Putamen (tissue), 1 donor: Measurements from ENCODE around the gene ATF7IP.
"Not testable (repeated sequence)": the region's sequence is repeated elsewhere in the genome, so short reads cannot be mapped to it uniquely, and the experiment has no call there.

Source experiments
- DNase-seq: peaks from one replicate; pipeline ENCODE4 v3.0.0-alpha.2; 2016; ENCODE audit warnings: low spot score

The ATF7IP gene

GRCh38 chr12:14379508-14379907 lies 14.0 kb downstream of the ATF7IP start:
- no peak for DNase-seq

GRCh38 chr12:14384783-14385638 lies 19.5 kb downstream of the ATF7IP start:
- peak; percentile 73 for DNase-seq

DNA sequence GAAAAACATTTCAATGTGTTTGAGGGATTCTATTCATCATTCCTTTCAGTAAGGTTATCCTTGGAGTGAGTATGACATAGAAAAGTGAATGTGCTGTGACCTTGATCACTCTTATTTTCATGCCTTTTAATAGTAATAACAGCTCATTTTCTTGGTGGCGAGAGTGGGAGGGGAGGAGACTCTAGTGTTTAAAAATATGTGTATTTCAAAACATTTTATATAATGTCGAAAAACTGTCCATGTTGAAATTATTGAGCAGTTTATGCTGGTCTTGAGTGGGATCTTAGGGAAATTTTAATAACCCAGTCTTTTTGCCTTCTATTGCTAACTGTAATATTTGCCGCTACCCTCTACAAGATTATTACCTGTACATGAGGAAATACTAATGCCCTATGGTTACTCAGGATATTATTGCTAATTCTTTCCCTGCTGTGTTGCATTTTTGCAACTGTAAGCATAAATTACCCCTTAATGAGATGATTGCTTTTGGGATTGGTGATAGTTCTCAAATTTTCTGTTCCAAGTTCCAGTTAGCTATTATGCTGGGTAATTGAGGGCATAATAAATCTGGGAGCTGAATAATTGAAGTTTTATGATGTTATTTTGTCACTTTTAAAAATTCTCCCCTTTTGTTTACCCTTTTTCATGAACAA lies 21.9 kb downstream of the ATF7IP start:
- DNase-seq = no peak

GRCh38 chr12:14390449-14390848 lies 25.0 kb downstream of the ATF7IP start:
- no peak for DNase-seq

GRCh38 chr12:14390870-14391530 lies 25.5 kb downstream of the ATF7IP start:
- no peak for DNase-seq

DNA sequence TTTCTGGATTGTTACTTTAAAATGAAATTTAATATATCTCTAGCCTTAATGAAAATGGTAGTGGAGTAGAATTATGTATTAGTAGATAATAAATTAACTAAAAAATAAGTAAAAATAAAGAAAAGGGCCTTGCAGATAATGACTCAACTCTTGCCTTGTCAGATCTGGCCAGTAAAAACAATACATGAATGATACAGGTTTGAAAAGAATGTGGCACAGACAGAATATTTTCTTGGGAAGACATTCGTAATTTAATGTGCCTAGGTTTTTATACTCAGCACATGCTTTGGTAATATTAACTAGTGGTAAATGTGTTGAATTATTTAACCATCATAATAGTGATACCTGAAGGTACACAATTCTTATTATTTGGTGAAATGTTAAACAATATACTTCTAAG lies 28.3 kb downstream of the ATF7IP start:
- no peak for DNase-seq

GRCh38 chr12:14394317-14395073 lies 29.0 kb downstream of the ATF7IP start:
- DNase-seq = peak; percentile 70

DNA sequence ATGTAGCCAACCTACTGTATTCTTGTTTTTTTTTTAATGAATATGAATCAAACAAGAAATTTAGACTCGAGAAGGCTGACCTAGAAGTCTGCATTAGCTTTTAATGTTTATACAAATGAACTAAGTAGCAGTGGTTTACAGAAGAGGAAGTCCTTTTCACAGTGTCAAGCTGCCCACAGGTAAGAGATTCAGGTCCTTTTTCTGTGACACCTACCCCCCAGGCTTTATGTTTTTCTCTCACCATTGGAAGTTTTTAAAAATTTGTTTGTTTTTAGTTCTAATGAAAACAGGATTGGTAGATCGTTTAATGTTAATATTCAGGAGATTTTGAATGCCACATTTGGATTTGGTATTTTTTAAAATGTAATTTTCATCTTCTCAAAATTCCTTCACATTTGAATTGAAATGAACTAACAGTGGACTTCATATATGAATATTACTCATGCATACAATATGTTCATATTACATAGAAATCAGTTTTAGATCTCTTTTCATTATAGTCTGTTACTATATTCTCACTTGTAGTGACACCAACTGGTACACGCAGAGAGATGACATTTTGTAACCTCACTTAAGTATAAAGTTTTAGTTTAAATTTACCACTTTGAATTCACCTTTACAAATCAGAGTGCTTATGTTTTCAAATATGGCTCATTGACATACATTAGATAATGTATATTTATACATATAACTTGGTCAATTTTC lies 29.7 kb downstream of the ATF7IP start:
- no peak for DNase-seq

DNA sequence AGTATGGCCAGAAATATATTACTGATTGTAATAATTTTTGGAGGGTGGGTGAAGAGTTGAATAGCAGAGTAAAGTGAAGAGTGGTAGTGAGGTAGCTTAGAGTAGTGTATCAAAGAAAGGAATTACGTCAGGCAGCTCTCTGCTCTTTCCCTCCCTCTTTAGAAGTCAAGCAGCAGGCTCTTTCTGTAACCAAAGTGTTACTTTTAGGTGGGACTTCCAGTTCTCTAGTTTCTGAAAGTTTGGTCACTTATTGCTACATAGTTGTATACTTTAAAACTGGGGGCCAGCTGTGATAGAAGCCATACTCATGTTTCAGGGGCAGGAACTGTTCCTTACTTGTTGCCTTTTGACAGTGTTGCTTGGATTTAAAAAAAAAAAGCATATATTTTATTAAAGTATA lies 30.6 kb downstream of the ATF7IP start:
- no peak for DNase-seq

DNA sequence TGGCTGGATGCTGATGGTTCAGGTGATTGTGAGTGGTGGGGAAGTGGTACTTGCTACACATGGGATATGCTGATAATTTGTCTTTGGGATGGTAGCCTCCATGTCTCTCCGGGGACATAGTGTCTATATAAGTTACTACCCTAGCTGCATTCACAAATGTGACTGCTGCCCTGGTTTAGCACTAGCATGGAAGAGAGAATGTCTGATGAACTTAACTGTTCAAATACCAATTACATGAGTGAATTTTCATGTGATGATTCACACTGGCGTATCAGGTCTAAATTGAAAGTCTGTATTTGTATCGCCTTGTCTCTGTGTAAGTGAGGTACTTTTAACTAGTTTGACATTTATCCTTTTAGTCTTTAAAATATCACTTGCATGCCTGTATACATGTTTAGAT lies 34.4 kb downstream of the ATF7IP start:
- DNase-seq = no peak

- no peak for DNase-seq
Observed at GRCh38 chr12:14400599-14400998, 35.1 kb downstream of the ATF7IP start.

DNA sequence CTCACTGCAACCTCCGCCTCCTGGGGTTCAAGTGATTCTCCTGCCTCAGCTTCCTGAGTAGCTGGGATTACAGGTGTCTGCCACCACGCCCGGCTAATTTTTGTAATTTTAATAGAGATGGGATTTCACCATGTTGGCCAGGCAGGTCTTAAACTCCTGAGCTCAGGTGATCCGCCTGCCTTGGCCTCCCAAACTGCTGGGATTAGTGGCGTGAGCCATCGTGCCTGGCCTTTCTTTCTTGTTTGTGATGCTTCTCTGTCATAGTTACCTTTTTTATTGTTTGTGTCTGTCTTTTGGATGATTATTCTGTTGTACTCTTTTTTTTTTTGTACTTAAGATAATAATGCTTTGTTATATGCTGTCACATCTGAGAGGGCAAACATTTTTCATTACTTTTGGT lies 35.8 kb downstream of the ATF7IP start:
- not testable (repeated sequence) for DNase-seq

DNA sequence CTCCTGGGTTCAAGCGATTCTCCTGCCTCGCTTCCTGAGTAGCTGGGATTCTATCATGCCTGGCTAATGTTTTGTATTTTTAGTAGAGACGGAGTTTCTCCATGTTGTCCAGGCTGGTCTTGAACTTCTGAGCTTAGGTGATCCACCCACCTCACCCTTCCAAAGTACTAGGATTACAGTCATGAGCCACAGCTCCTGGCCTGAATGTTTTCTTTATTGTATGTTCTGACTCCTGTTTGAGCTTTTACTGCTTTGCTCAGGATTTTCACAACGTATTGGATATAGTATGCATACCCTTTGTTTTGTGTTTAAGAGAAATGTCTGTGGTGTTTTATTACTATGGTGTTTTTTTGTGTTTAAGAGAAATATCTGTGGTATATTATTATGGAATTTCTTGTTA lies 37.2 kb downstream of the ATF7IP start:
- DNase-seq = no peak

- no peak for DNase-seq
Observed at GRCh38 chr12:14403293-14403692, 37.8 kb downstream of the ATF7IP start.

GRCh38 chr12:14403711-14404196 lies 38.3 kb downstream of the ATF7IP start:
- DNase-seq = peak; percentile 58

DNA sequence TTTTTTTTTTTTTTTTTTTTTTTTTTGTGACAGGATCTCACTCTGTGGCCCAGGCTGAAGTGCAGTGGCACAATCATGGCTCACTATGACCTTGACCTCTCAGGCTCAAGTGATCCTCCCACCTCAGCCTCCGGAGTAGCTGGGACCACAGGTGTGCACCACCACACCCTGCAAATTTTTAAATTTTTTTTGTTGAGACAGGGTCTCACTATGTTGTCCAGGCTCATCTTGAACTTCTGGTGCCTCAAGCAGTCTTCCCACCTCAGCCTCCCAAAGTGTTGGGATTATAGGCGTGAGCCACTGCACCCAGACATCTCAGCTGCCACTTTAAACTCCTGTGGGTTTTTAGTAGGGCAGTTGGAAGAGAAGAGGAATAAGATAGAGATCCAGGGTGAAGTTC lies 39.9 kb downstream of the ATF7IP start:
- DNase-seq = not testable (repeated sequence)

GRCh38 chr12:14408208-14408607 lies 42.7 kb downstream of the ATF7IP start:
- no peak for DNase-seq

GRCh38 chr12:14410177-14410576 lies 44.7 kb downstream of the ATF7IP start:
- no peak for DNase-seq

DNA sequence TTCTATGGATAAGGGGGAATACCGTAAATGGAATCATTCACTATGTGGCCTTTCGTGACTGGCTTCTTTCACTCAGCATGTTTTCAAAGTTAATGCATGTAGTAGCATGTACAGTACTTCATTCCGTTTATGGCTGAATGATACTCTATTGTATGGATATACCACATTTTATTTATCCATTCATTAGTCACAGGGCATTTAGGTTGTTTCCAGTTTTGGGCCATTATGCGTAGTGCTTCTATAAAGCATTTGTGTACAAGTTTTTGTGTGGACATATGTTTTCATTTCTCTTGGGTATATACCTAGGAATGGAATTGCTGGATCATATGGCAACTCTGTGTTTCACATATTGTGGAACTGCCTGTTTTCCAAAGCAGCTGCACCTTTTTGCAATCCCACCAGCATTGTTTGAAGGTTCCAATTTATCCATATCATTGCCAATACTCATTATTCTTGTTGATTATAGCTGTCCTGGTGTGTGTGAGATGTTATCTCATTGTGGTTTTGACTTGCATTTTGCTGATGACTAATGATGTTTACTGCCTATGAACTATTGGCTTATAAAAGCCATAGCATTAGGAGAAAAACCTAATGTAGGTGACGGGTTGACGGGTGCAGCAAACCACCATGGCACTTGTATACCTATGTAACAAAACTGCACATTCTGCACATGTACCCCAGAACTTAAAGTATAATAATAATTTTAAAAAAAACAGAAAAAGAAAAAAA lies 45.5 kb downstream of the ATF7IP start:
- no peak for DNase-seq

GRCh38 chr12:14416658-14417057 lies 51.2 kb downstream of the ATF7IP start:
- peak; percentile 54 for DNase-seq

- peak; percentile 85 for DNase-seq
Observed at GRCh38 chr12:14417715-14418114, 52.2 kb downstream of the ATF7IP start.
